Measurements from ENCODE around the gene ENO3.

DNA sequence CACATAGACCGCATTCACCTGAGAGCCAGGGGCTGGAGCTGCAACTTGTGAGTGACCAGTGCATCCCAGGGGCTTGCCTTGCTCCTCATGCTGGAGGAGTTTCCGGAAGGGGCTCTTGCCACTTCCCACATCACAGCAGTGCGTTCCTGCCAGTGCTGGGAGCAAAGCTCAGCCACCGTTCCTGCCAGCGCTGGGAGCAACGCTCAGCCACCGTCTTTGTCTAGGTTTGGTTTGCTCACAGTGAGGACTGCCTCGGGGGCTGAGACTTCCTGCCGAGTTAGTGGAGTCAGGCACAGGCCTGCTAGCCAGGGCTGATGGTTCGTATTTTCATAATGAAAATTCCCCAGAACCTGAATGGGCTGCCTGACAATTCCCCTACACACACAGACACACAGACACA lies 42.6 kb upstream of the ENO3 start:
- TF ChIP-seq, protein P1, sequence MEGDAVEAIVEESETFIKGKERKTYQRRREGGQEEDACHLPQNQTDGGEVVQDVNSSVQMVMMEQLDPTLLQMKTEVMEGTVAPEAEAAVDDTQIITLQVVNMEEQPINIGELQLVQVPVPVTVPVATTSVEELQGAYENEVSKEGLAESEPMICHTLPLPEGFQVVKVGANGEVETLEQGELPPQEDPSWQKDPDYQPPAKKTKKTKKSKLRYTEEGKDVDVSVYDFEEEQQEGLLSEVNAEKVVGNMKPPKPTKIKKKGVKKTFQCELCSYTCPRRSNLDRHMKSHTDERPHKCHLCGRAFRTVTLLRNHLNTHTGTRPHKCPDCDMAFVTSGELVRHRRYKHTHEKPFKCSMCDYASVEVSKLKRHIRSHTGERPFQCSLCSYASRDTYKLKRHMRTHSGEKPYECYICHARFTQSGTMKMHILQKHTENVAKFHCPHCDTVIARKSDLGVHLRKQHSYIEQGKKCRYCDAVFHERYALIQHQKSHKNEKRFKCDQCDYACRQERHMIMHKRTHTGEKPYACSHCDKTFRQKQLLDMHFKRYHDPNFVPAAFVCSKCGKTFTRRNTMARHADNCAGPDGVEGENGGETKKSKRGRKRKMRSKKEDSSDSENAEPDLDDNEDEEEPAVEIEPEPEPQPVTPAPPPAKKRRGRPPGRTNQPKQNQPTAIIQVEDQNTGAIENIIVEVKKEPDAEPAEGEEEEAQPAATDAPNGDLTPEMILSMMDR (IDR thresholded peaks at IDR 0.05): no peak
- TF ChIP-seq POLR2A (IDR thresholded peaks at IDR 0.05): no peak
